H9 (cell line): ENCODE results near the gene U2AF1L4. TPM values are rescaled to one million over a fixed set of nuclear protein-coding genes. Genes with fewer than 3 reads are reported as not detected.
A peak's percentile ranks its signal among the peaks of the same experiment; 100 is the strongest.

Experiments used
- DNase-seq: peaks from one replicate; pipeline ENCODE4 v3.0.0-alpha.2; 2017
- H2AFZ ChIP-seq: one replicate; pipeline ENCODE4 v1.6.1; 2013; ENCODE audit warnings: mild to moderate bottlenecking, low read length, control low read depth, moderate library complexity
- H2AK5ac ChIP-seq: 2 replicates; pipeline ENCODE4 v1.6.1; 2013; ENCODE audit warnings: low read length, control low read depth, mixed read lengths; ENCODE audit not compliant: insufficient read length
- H2BK120ac ChIP-seq: one replicate; pipeline ENCODE4 v1.6.1; 2013; ENCODE audit warnings: low read depth, mild to moderate bottlenecking, low read length, control low read depth, inconsistent platforms; ENCODE audit not compliant: poor library complexity, severe bottlenecking
- H2BK12ac ChIP-seq: 2 replicates; pipeline ENCODE4 v1.6.1; 2013; ENCODE audit warnings: low read length, control low read depth, mixed read lengths, low read depth; ENCODE audit not compliant: insufficient read length
- H2BK15ac ChIP-seq: 2 replicates; pipeline ENCODE4 v1.6.1; 2013; ENCODE audit warnings: low read depth, low read length, control low read depth
- H2BK20ac ChIP-seq: one replicate; pipeline ENCODE4 v1.6.1; 2013; ENCODE audit warnings: low read depth, mild to moderate bottlenecking, low read length, control low read depth, inconsistent platforms; ENCODE audit not compliant: poor library complexity, severe bottlenecking
- H2BK5ac ChIP-seq: 2 replicates; pipeline ENCODE4 v1.6.1; 2013; ENCODE audit warnings: low read length, control low read depth, mixed read lengths; ENCODE audit not compliant: insufficient read length
- H3K14ac ChIP-seq: 2 replicates; pipeline ENCODE4 v1.6.1; 2013; ENCODE audit warnings: low read length, control low read depth; ENCODE audit not compliant: insufficient read depth
- H3K18ac ChIP-seq: 2 replicates; pipeline ENCODE4 v1.6.1; 2013; ENCODE audit warnings: low read depth, mild to moderate bottlenecking, mixed read lengths, low read length, control low read depth; ENCODE audit not compliant: insufficient read length
- H3K23ac ChIP-seq: 2 replicates; pipeline ENCODE4 v1.6.1; 2013; ENCODE audit warnings: low read length, control low read depth, mixed read lengths, low read depth; ENCODE audit not compliant: insufficient read length
- H3K23me2 ChIP-seq: 2 replicates; pipeline ENCODE4 v1.6.1; 2013; ENCODE audit warnings: low read depth, mild to moderate bottlenecking, mixed read lengths, low read length, control low read depth; ENCODE audit not compliant: insufficient read length, poor library complexity, severe bottlenecking
- H3K27ac ChIP-seq: 2 replicates; pipeline ENCODE4 v1.5.1; 2013; ENCODE audit warnings: low read length, control low read depth, mixed read lengths, low read depth; ENCODE audit not compliant: insufficient read length
- H3K27me3 ChIP-seq: 2 replicates; pipeline ENCODE4 v1.6.1; 2013; ENCODE audit warnings: low read length, control low read depth, inconsistent platforms; ENCODE audit not compliant: insufficient read depth
- H3K4ac ChIP-seq: 2 replicates; pipeline ENCODE4 v1.6.1; 2013; ENCODE audit warnings: low read depth, mild to moderate bottlenecking, control low read depth, inconsistent platforms, low read length, moderate library complexity
- H3K4me1 ChIP-seq: 2 replicates; pipeline ENCODE4 v1.6.1; 2013; ENCODE audit warnings: low read length, control low read depth, inconsistent platforms; ENCODE audit not compliant: insufficient read depth
- H3K4me2 ChIP-seq: 2 replicates; pipeline ENCODE4 v1.6.1; 2013; ENCODE audit warnings: low read length, control low read depth, mixed read lengths; ENCODE audit not compliant: insufficient read length, insufficient read depth
- H3K56ac ChIP-seq: 2 replicates; pipeline ENCODE4 v1.6.1; 2013; ENCODE audit warnings: low read depth, mild to moderate bottlenecking, mixed read lengths, low read length, control low read depth; ENCODE audit not compliant: insufficient read length
- H3K79me1 ChIP-seq: 2 replicates; pipeline ENCODE4 v1.6.1; 2013; ENCODE audit warnings: low read depth, mild to moderate bottlenecking, moderate library complexity, low read length, control low read depth, inconsistent platforms; ENCODE audit not compliant: insufficient read depth, poor library complexity, severe bottlenecking
- H3K79me2 ChIP-seq: 2 replicates; pipeline ENCODE4 v1.6.1; 2013; ENCODE audit warnings: low read length, control low read depth, inconsistent platforms; ENCODE audit not compliant: insufficient read depth
- H3K9ac ChIP-seq: 2 replicates; pipeline ENCODE4 v1.6.1; 2013; ENCODE audit warnings: low read length, control low read depth, mixed read lengths; ENCODE audit not compliant: insufficient read length; ENCODE audit errors: extremely low read depth
- H3K9me3 ChIP-seq: one replicate; pipeline ENCODE4 v1.6.1; 2013; ENCODE audit warnings: low read depth, low read length, inconsistent platforms; ENCODE audit not compliant: control insufficient read depth
- H3T11ph ChIP-seq: one replicate; pipeline ENCODE4 v1.6.1; 2013; ENCODE audit warnings: mild to moderate bottlenecking, low read length, control low read depth, inconsistent platforms
- H4K20me1 ChIP-seq: one replicate; pipeline ENCODE4 v1.6.1; 2013; ENCODE audit not compliant: control insufficient read depth, insufficient read length, insufficient read depth
- H4K5ac ChIP-seq: 2 replicates; pipeline ENCODE4 v1.6.1; 2013; ENCODE audit warnings: low read depth, mild to moderate bottlenecking, mixed read lengths, low read length, control low read depth; ENCODE audit not compliant: insufficient read length
- H4K8ac ChIP-seq: replicated peaks from 2 replicates; pipeline ENCODE4 v1.6.1; 2013; ENCODE audit warnings: low read length, control low read depth, mixed read lengths, low read depth; ENCODE audit not compliant: insufficient read length
- H4K91ac ChIP-seq: 2 replicates; pipeline ENCODE4 v1.6.1; 2013; ENCODE audit warnings: low read depth, mild to moderate bottlenecking, moderate library complexity, mixed read lengths, low read length, control low read depth; ENCODE audit not compliant: insufficient read length
- H3K27ac Mint-ChIP-seq, 3 experiments: 2 replicates in 2 of 3; 3 replicates in 1 of 3; pipeline ENCODE4 v1.8.0; 2020 to 2021; ENCODE audit warnings: mixed read lengths in 3 of 3, mild to moderate bottlenecking in 1 of 3, moderate library complexity in 1 of 3
- H3K27me3 Mint-ChIP-seq: 2 replicates; pipeline ENCODE4 v1.8.0; 2021; ENCODE audit warnings: low read depth, mild to moderate bottlenecking, moderate library complexity, mixed read lengths
- H3K36me3 Mint-ChIP-seq, 3 experiments: 2 replicates in 2 of 3; 3 replicates in 1 of 3; pipeline ENCODE4 v1.8.0; 2020 to 2021; ENCODE audit warnings: low read depth in 3 of 3, mixed read lengths in 3 of 3; ENCODE audit not compliant: insufficient read depth in 1 of 3
- H3K4me1 Mint-ChIP-seq, 2 experiments: 2 replicates each; pipeline ENCODE4 v1.8.0; 2020; ENCODE audit warnings: mixed read lengths in 2 of 2
- H3K4me3 Mint-ChIP-seq, 2 experiments: 2 replicates in 1 of 2; 3 replicates in 1 of 2; pipeline ENCODE4 v1.8.0; 2020 to 2021; ENCODE audit warnings: mild to moderate bottlenecking in 2 of 2, mixed read lengths in 2 of 2, moderate library complexity in 1 of 2
- H3K9me3 Mint-ChIP-seq, 2 experiments: 2 replicates in 1 of 2; 3 replicates in 1 of 2; pipeline ENCODE4 v1.8.0; 2020; ENCODE audit warnings: mild to moderate bottlenecking in 2 of 2, mixed read lengths in 2 of 2, moderate library complexity in 1 of 2
- CTCF ChIP-seq: fragments of 200-600 bp; sonication (generic); conservative IDR thresholded peaks from 3 replicates; pipeline ENCODE4 v1.8.0; 2021; ENCODE audit warnings: antibody characterized with exemption, mild to moderate bottlenecking
- WGBS: extraction: QIAGEN DNeasy Blood & Tissue Kit; methylation state at CpG from one replicate; pipeline ENCODE4 v1.1.7; 2013; ENCODE audit warnings: missing lambda C conversion rate, low lambda C conversion rate, mixed read lengths; ENCODE audit not compliant: insufficient read length; ENCODE audit errors: extremely low coverage; 5-methylcytosine and 5-hydroxymethylcytosine counted together
- total RNA-seq: library from RNA; stranded (reverse); gene quantifications from 2 replicates; pipeline ENCODE4 v1.2.1, GENCODE V29; 2021

Gene U2AF1L4
- total RNA-seq, 1 experiment from 2014 or later: 16.8 TPM

- no peak overlapping the region for H2AK5ac ChIP-seq
- peaks cover 7% of the 10 kb centered on the region for H3K27me3 Mint-ChIP-seq
- no peaks in the 10 kb centered on the region for H3K4me1 ChIP-seq
- no peaks in the 10 kb centered on the region for H3K79me2 ChIP-seq
- no peak overlapping the region for H4K8ac ChIP-seq
- H3T11ph ChIP-seq: no peak overlapping the region
- H3K4me3 Mint-ChIP-seq: peak overlapping the region; percentile 58 to 78
- no CpG with 5 or more reads among the region's 74 CpGs for WGBS
- peaks cover 15% of the 10 kb centered on the region for H3K23me2 ChIP-seq
- H3K27me3 ChIP-seq: no peaks in the 10 kb centered on the region
- no peak overlapping the region for H2AFZ ChIP-seq
- H3K27ac ChIP-seq: no peak overlapping the region
- H3K4me1 Mint-ChIP-seq: peaks cover 12 to 23% of the 10 kb centered on the region in 2 experiments
- H3K18ac ChIP-seq: no peak overlapping the region
- no peak overlapping the region for H4K91ac ChIP-seq
- H3K9me3 Mint-ChIP-seq: no peaks in the 10 kb centered on the region
- H3K23ac ChIP-seq: no peak overlapping the region
- H4K20me1 ChIP-seq: no peaks in the 10 kb centered on the region
- peaks cover 0 to 17% (median 13%) of the 10 kb centered on the region in 3 experiments; a peak in 5 of 7 replicates for H3K36me3 Mint-ChIP-seq
- no peak overlapping the region for H3K9ac ChIP-seq
- no peak overlapping the region for H2BK120ac ChIP-seq
- no peak overlapping the region for H2BK15ac ChIP-seq
- H4K5ac ChIP-seq: no peak overlapping the region
- no peak overlapping the region for H2BK5ac ChIP-seq
- H3K4ac ChIP-seq: no peak overlapping the region
- no peak overlapping the region for H2BK12ac ChIP-seq
- peak; percentile 39 for DNase-seq
- no peak overlapping the region for H2BK20ac ChIP-seq
- no peak for TF ChIP-seq CTCF
- no peaks in the 10 kb centered on the region for H3K79me1 ChIP-seq
- H3K56ac ChIP-seq: no peak overlapping the region
- peak overlapping the region in 2 of 3 experiments; percentile 53 to 64; a peak in 2 of 7 replicates for H3K27ac Mint-ChIP-seq
- H3K9me3 ChIP-seq: no peaks in the 10 kb centered on the region
- 0 out of 2 replicates have a peak overlapping the region, but pooled peaks have one; percentile 11 for H3K14ac ChIP-seq
- H3K4me2 ChIP-seq: peak overlapping the region; percentile 43
Measured at GRCh38 chr19:35755550-35756376, 10.5 kb upstream of the U2AF1L4 start.
